ENCODE measurements around the gene CBR3. TPM values are rescaled to one million over a fixed set of nuclear protein-coding genes. Genes with fewer than 3 reads are reported as not detected.

CBR3 gene
- total RNA-seq = 1.6 TPM

- Histone ChIP-seq H3K9me3 (ENCODE audit: control insufficient read depth in 3 of 3, low read length in 3 of 3) (no peaks in the 10 kb centered on the region), H3K4me3 (ENCODE audit: low read length in 3 of 3) (peak within 1 kb of the TSS; percentile 66 to 88 (median 83)), H3K9ac (ENCODE audit: low read depth in 1 of 3, low read length in 3 of 3) (peak within 1 kb of the TSS; percentile 20 to 83 (median 81)), H3K27ac (ENCODE audit: low read depth, low read length) (peak within 1 kb of the TSS; percentile 69), H3K36me3 (ENCODE audit: control insufficient read depth in 3 of 3, insufficient read depth in 3 of 3, low read length in 3 of 3) (no peaks in the 10 kb centered on the region), H3K4me1 (ENCODE audit: control insufficient read depth in 3 of 3, insufficient read depth in 3 of 3, low read length in 3 of 3) (peaks cover 5 to 19% (median 19%) of the 10 kb centered on the region in 3 donors), H3K27me3 (ENCODE audit: control insufficient read depth in 3 of 3, insufficient read depth in 3 of 3, low read length in 3 of 3) (peaks cover 10 to 27% (median 20%) of the 10 kb centered on the region in 3 donors)
Measured at GRCh38 chr21:36134803-36135390, at the start of gene CBR3. Gene CBR3 (plus strand): TSS chr21:36135079. CDS start chr21:36135193, 114 bp downstream.

GRCh38 chr21:36087362-36088138, 47.3 kb upstream of the CBR3 start:
- peaks cover 8 to 14% (median 12%) of the 10 kb centered on the region in 3 donors for H3K4me1 ChIP-seq (ENCODE audit: control insufficient read depth in 3 of 3, insufficient read depth in 3 of 3, low read length in 3 of 3)
- H3K9ac ChIP-seq (ENCODE audit: low read depth in 1 of 3, low read length in 3 of 3) = peak overlapping the region in 1 of 3 donors; percentile 17
- peak overlapping the region in 2 of 3 donors; percentile 32 to 42 for H3K4me3 ChIP-seq (ENCODE audit: low read length in 3 of 3)
- H3K9me3 ChIP-seq (ENCODE audit: control insufficient read depth in 3 of 3, low read length in 3 of 3) = no peaks in the 10 kb centered on the region
- peak overlapping the region; percentile 59 for H3K27ac ChIP-seq (ENCODE audit: low read depth, low read length)
- H3K27me3 ChIP-seq (ENCODE audit: control insufficient read depth in 3 of 3, insufficient read depth in 3 of 3, low read length in 3 of 3) = no peaks in the 10 kb centered on the region
- H3K36me3 ChIP-seq (ENCODE audit: control insufficient read depth in 3 of 3, insufficient read depth in 3 of 3, low read length in 3 of 3) = no peaks in the 10 kb centered on the region

- Histone ChIP-seq H3K4me3 (ENCODE audit: low read length in 3 of 3) (no peak overlapping the region), H3K27me3 (ENCODE audit: control insufficient read depth in 3 of 3, insufficient read depth in 3 of 3, low read length in 3 of 3) (no peaks in the 10 kb centered on the region), H3K4me1 (ENCODE audit: control insufficient read depth in 3 of 3, insufficient read depth in 3 of 3, low read length in 3 of 3) (peaks cover 8 to 14% (median 12%) of the 10 kb centered on the region in 3 donors), H3K27ac (ENCODE audit: low read depth, low read length) (no peak overlapping the region), H3K9ac (ENCODE audit: low read depth in 1 of 3, low read length in 3 of 3) (no peak overlapping the region), H3K9me3 (ENCODE audit: control insufficient read depth in 3 of 3, low read length in 3 of 3) (no peaks in the 10 kb centered on the region), H3K36me3 (ENCODE audit: control insufficient read depth in 3 of 3, insufficient read depth in 3 of 3, low read length in 3 of 3) (no peaks in the 10 kb centered on the region)
Measured at GRCh38 chr21:36089946-36090345, 44.9 kb upstream of the CBR3 start.

- Histone ChIP-seq H3K4me3 (ENCODE audit: low read length in 3 of 3) (no peak overlapping the region), H3K36me3 (ENCODE audit: control insufficient read depth in 3 of 3, insufficient read depth in 3 of 3, low read length in 3 of 3) (no peaks in the 10 kb centered on the region), H3K9ac (ENCODE audit: low read depth in 1 of 3, low read length in 3 of 3) (no peak overlapping the region), H3K27me3 (ENCODE audit: control insufficient read depth in 3 of 3, insufficient read depth in 3 of 3, low read length in 3 of 3) (no peaks in the 10 kb centered on the region), H3K9me3 (ENCODE audit: control insufficient read depth in 3 of 3, low read length in 3 of 3) (no peaks in the 10 kb centered on the region), H3K27ac (ENCODE audit: low read depth, low read length) (no peak overlapping the region), H3K4me1 (ENCODE audit: control insufficient read depth in 3 of 3, insufficient read depth in 3 of 3, low read length in 3 of 3) (peaks cover 4 to 11% (median 5%) of the 10 kb centered on the region in 3 donors)
Measured at GRCh38 chr21:36092681-36093080, 42.2 kb upstream of the CBR3 start.

- H3K4me3 ChIP-seq (ENCODE audit: low read length in 3 of 3) = no peak overlapping the region
- H3K9me3 ChIP-seq (ENCODE audit: control insufficient read depth in 3 of 3, low read length in 3 of 3) = no peaks in the 10 kb centered on the region
- H3K27ac ChIP-seq (ENCODE audit: low read depth, low read length) = no peak overlapping the region
- no peaks in the 10 kb centered on the region for H3K27me3 ChIP-seq (ENCODE audit: control insufficient read depth in 3 of 3, insufficient read depth in 3 of 3, low read length in 3 of 3)
- no peaks in the 10 kb centered on the region for H3K36me3 ChIP-seq (ENCODE audit: control insufficient read depth in 3 of 3, insufficient read depth in 3 of 3, low read length in 3 of 3)
- no peak overlapping the region for H3K9ac ChIP-seq (ENCODE audit: low read depth in 1 of 3, low read length in 3 of 3)
- peaks cover 0 to 7% (median 7%) of the 10 kb centered on the region in 3 donors for H3K4me1 ChIP-seq (ENCODE audit: control insufficient read depth in 3 of 3, insufficient read depth in 3 of 3, low read length in 3 of 3)
Measured at GRCh38 chr21:36093512-36093911, 41.4 kb upstream of the CBR3 start.

GRCh38 chr21:36096398-36097290, 38.2 kb upstream of the CBR3 start:
- Histone ChIP-seq H3K36me3 (ENCODE audit: control insufficient read depth in 3 of 3, insufficient read depth in 3 of 3, low read length in 3 of 3) (no peaks in the 10 kb centered on the region), H3K27me3 (ENCODE audit: control insufficient read depth in 3 of 3, insufficient read depth in 3 of 3, low read length in 3 of 3) (no peaks in the 10 kb centered on the region), H3K9ac (ENCODE audit: low read depth in 1 of 3, low read length in 3 of 3) (no peak overlapping the region), H3K4me3 (ENCODE audit: low read length in 3 of 3) (no peak overlapping the region), H3K27ac (ENCODE audit: low read depth, low read length) (no peak overlapping the region), H3K9me3 (ENCODE audit: control insufficient read depth in 3 of 3, low read length in 3 of 3) (no peaks in the 10 kb centered on the region), H3K4me1 (ENCODE audit: control insufficient read depth in 3 of 3, insufficient read depth in 3 of 3, low read length in 3 of 3) (peaks cover 0 to 7% (median 4%) of the 10 kb centered on the region in 3 donors)

GRCh38 chr21:36097427-36098181, 37.3 kb upstream of the CBR3 start:
- no peak overlapping the region for H3K4me3 ChIP-seq (ENCODE audit: low read length in 3 of 3)
- H3K36me3 ChIP-seq (ENCODE audit: control insufficient read depth in 3 of 3, insufficient read depth in 3 of 3, low read length in 3 of 3) = no peaks in the 10 kb centered on the region
- peaks cover 0 to 7% (median 4%) of the 10 kb centered on the region in 3 donors for H3K4me1 ChIP-seq (ENCODE audit: control insufficient read depth in 3 of 3, insufficient read depth in 3 of 3, low read length in 3 of 3)
- no peaks in the 10 kb centered on the region for H3K9me3 ChIP-seq (ENCODE audit: control insufficient read depth in 3 of 3, low read length in 3 of 3)
- H3K9ac ChIP-seq (ENCODE audit: low read depth in 1 of 3, low read length in 3 of 3) = peak overlapping the region in 1 of 3 donors; percentile 12
- H3K27me3 ChIP-seq (ENCODE audit: control insufficient read depth in 3 of 3, insufficient read depth in 3 of 3, low read length in 3 of 3) = no peaks in the 10 kb centered on the region
- no peak overlapping the region for H3K27ac ChIP-seq (ENCODE audit: low read depth, low read length)

DNA sequence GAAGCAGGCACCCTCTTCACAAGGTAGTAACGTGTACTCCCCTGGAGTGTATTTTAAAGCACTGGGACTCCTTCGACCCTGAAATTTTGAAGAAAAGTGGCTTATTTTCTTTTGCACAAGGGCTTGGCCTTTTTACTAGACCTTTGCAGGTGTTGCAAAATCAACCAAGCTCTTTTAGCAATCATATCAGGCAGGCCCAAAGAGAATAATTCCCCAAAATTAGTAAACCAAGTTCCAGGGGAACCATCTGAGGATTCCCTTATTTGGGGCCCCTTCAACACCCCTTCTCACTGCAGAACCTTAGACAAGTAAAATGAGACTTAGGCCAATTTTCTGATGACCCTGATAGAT, 36.7 kb upstream of the CBR3 start:
- no peak overlapping the region for H3K4me3 ChIP-seq (ENCODE audit: low read length in 3 of 3)
- peak overlapping the region in 1 of 3 donors; percentile 12 for H3K9ac ChIP-seq (ENCODE audit: low read depth in 1 of 3, low read length in 3 of 3)
- no peaks in the 10 kb centered on the region for H3K27me3 ChIP-seq (ENCODE audit: control insufficient read depth in 3 of 3, insufficient read depth in 3 of 3, low read length in 3 of 3)
- H3K4me1 ChIP-seq (ENCODE audit: control insufficient read depth in 3 of 3, insufficient read depth in 3 of 3, low read length in 3 of 3) = peaks cover 0 to 7% (median 4%) of the 10 kb centered on the region in 3 donors
- no peaks in the 10 kb centered on the region for H3K36me3 ChIP-seq (ENCODE audit: control insufficient read depth in 3 of 3, insufficient read depth in 3 of 3, low read length in 3 of 3)
- H3K9me3 ChIP-seq (ENCODE audit: control insufficient read depth in 3 of 3, low read length in 3 of 3) = no peaks in the 10 kb centered on the region
- no peak overlapping the region for H3K27ac ChIP-seq (ENCODE audit: low read depth, low read length)

- H3K9ac ChIP-seq (ENCODE audit: low read depth in 1 of 3, low read length in 3 of 3) = no peak overlapping the region
- no peak overlapping the region for H3K4me3 ChIP-seq (ENCODE audit: low read length in 3 of 3)
- peaks cover 0 to 7% (median 4%) of the 10 kb centered on the region in 3 donors for H3K4me1 ChIP-seq (ENCODE audit: control insufficient read depth in 3 of 3, insufficient read depth in 3 of 3, low read length in 3 of 3)
- no peaks in the 10 kb centered on the region for H3K27me3 ChIP-seq (ENCODE audit: control insufficient read depth in 3 of 3, insufficient read depth in 3 of 3, low read length in 3 of 3)
- H3K27ac ChIP-seq (ENCODE audit: low read depth, low read length) = no peak overlapping the region
- H3K36me3 ChIP-seq (ENCODE audit: control insufficient read depth in 3 of 3, insufficient read depth in 3 of 3, low read length in 3 of 3) = no peaks in the 10 kb centered on the region
- no peaks in the 10 kb centered on the region for H3K9me3 ChIP-seq (ENCODE audit: control insufficient read depth in 3 of 3, low read length in 3 of 3)
Measured at GRCh38 chr21:36099000-36099399, 35.9 kb upstream of the CBR3 start.
